Activated naive CD8-positive, alpha-beta T cell treated with anti-CD3 and anti-CD28 coated beads for 36 hours (primary cell): Measurements from ENCODE around the gene UGP2. TPM values are rescaled to one million over a fixed set of nuclear protein-coding genes. Genes with fewer than 3 reads are reported as not detected.

Experiments used
- DNase-seq: peaks from one replicate; pipeline ENCODE4 v3.0.0; 2021
- H3K27ac Mint-ChIP-seq: one replicate; pipeline ENCODE4 v1.8.0; 2022; ENCODE audit warnings: mild to moderate bottlenecking, moderate library complexity, mixed read lengths
- H3K27me3 Mint-ChIP-seq: one replicate; pipeline ENCODE4 v1.8.0; 2022; ENCODE audit warnings: mild to moderate bottlenecking, mixed read lengths
- H3K36me3 Mint-ChIP-seq: one replicate; pipeline ENCODE4 v1.8.0; 2021; ENCODE audit warnings: mild to moderate bottlenecking, mixed read lengths
- H3K4me1 Mint-ChIP-seq: one replicate; pipeline ENCODE4 v1.8.0; 2021; ENCODE audit warnings: mixed read lengths
- H3K4me3 Mint-ChIP-seq: one replicate; pipeline ENCODE4 v1.8.0; 2022; ENCODE audit warnings: mild to moderate bottlenecking, moderate library complexity, mixed read lengths
- H3K9me3 Mint-ChIP-seq: one replicate; pipeline ENCODE4 v1.8.0; 2022; ENCODE audit warnings: mixed read lengths
- total RNA-seq, 2 experiments: library from RNA; stranded (reverse); gene quantifications; one replicate each; pipeline ENCODE4 v1.2.3, GENCODE V29; 2021

Gene UGP2
- total RNA-seq, 2 experiments from 2014 or later: 70.0 to 71.5 TPM

DNA sequence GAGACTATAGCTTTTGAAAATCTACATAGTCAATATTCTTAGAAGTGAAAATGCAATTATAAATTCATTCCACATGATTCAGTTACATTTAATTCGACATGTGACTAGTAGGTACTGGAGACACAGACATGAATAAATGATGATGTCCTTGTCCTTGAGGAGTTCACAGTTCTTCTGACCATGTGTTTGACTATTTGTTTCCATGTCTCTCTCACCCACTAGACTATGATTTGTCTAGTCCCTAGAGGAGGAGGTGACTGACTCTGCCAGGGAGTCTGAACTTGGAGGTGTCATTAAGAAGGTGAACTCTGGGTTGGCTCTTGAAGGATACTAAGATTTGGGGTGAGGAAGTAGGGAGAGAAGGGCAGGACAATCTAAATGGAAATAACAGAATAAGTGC lies 20.7 kb upstream of the UGP2 start:
- no peak for DNase-seq
- H3K27me3 Mint-ChIP-seq: no peaks in the 10 kb centered on the region
- H3K9me3 Mint-ChIP-seq: no peaks in the 10 kb centered on the region
- no peaks in the 10 kb centered on the region for H3K36me3 Mint-ChIP-seq
- H3K27ac Mint-ChIP-seq: no peak overlapping the region
- peaks cover 2% of the 10 kb centered on the region for H3K4me1 Mint-ChIP-seq
- no peak overlapping the region for H3K4me3 Mint-ChIP-seq

DNA sequence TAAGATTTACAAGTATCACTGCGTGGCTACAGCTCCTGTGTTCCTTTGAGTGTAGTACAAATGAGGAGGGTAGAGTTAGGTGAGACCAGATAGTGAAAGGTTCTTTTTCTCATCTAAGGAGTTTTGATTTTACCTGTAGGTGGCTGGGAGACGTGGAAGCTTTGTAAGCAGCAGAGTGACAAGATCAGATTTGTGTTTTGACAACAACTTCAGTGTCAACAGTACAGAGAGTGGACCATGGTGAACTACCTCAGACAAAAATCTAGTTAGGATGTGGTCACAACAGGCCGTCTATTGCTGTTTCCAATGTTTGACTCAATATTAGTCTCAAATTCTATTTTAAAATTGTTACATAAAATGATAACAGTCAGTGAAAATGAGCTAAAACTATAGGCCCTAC lies 20.3 kb upstream of the UGP2 start:
- DNase-seq: no peak
- Mint-ChIP-seq H3K9me3 (no peaks in the 10 kb centered on the region), H3K4me3 (no peak overlapping the region), H3K36me3 (no peaks in the 10 kb centered on the region), H3K27me3 (no peaks in the 10 kb centered on the region), H3K27ac (no peak overlapping the region), H3K4me1 (peaks cover 2% of the 10 kb centered on the region)

- Mint-ChIP-seq H3K4me3 (no peak overlapping the region), H3K9me3 (no peaks in the 10 kb centered on the region), H3K36me3 (no peaks in the 10 kb centered on the region), H3K27ac (no peak overlapping the region), H3K27me3 (no peaks in the 10 kb centered on the region), H3K4me1 (no peaks in the 10 kb centered on the region)
- no peak for DNase-seq
Observed at GRCh38 chr2:63822478-63822877, 19.2 kb upstream of the UGP2 start.

GRCh38 chr2:63827749-63828148 lies 13.9 kb upstream of the UGP2 start:
- Mint-ChIP-seq H3K36me3 (no peaks in the 10 kb centered on the region), H3K4me3 (no peak overlapping the region), H3K4me1 (no peaks in the 10 kb centered on the region), H3K27ac (no peak overlapping the region), H3K9me3 (no peaks in the 10 kb centered on the region), H3K27me3 (peaks cover 7% of the 10 kb centered on the region)
- no peak for DNase-seq

GRCh38 chr2:63831176-63831575 lies 10.5 kb upstream of the UGP2 start:
- no peak for DNase-seq
- Mint-ChIP-seq H3K4me3 (no peak overlapping the region), H3K36me3 (no peaks in the 10 kb centered on the region), H3K27me3 (peaks cover 7% of the 10 kb centered on the region), H3K9me3 (no peaks in the 10 kb centered on the region), H3K4me1 (no peaks in the 10 kb centered on the region), H3K27ac (no peak overlapping the region)

DNA sequence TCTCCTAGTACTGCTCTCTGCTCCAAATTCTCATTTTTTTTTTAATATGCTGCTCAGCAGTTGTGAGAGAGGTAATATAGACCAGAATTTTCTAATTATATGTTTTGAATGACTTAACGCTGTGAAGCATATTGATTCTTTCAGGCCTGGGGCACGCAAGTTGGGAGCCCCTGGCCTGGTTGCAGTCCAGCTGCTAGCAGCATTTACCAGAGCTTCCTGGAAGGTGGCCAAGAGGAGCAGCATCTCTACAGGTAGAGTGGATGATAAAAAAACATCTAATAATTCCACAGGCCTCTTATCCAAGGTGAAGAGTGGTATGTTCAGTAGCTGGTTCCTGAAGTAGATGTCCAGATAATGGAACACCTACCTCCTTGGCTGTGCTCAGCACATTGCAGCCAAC lies 7.3 kb upstream of the UGP2 start:
- no peaks in the 10 kb centered on the region for H3K9me3 Mint-ChIP-seq
- no peak overlapping the region for H3K4me3 Mint-ChIP-seq
- no peak overlapping the region for H3K27ac Mint-ChIP-seq
- no peak for DNase-seq
- H3K27me3 Mint-ChIP-seq: peaks cover 7% of the 10 kb centered on the region
- H3K36me3 Mint-ChIP-seq: no peaks in the 10 kb centered on the region
- no peaks in the 10 kb centered on the region for H3K4me1 Mint-ChIP-seq

DNA sequence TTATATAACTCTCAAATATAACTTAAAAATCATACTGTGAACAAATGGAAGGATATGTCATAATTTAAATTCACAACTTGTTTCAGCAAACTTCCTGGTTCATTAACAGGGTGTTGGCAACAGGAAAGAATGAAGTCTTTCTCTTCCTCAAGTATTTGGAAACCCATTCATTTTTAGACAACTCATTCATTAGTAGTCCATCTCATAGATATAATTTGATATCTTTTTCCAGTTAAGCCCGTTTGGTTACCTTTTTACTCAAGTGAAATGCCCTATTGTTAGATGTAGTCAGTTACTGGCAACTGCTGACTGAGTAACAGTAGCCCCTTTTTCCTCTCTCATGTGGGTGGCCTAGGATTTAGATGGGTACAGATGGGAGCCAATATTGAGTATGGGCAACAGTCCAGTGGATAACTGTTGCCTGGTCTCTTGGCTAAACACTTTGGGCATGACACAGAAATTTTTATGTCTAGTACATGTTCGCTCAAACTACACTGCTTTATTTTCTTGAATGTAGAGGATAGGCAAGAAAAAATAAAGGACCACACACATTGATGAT lies 4.6 kb upstream of the UGP2 start:
- DNase-seq: no peak
- no peaks in the 10 kb centered on the region for H3K9me3 Mint-ChIP-seq
- H3K27ac Mint-ChIP-seq: no peak overlapping the region
- H3K36me3 Mint-ChIP-seq: no peaks in the 10 kb centered on the region
- H3K27me3 Mint-ChIP-seq: no peaks in the 10 kb centered on the region
- H3K4me3 Mint-ChIP-seq: no peak overlapping the region
- peaks cover 13% of the 10 kb centered on the region for H3K4me1 Mint-ChIP-seq

DNA sequence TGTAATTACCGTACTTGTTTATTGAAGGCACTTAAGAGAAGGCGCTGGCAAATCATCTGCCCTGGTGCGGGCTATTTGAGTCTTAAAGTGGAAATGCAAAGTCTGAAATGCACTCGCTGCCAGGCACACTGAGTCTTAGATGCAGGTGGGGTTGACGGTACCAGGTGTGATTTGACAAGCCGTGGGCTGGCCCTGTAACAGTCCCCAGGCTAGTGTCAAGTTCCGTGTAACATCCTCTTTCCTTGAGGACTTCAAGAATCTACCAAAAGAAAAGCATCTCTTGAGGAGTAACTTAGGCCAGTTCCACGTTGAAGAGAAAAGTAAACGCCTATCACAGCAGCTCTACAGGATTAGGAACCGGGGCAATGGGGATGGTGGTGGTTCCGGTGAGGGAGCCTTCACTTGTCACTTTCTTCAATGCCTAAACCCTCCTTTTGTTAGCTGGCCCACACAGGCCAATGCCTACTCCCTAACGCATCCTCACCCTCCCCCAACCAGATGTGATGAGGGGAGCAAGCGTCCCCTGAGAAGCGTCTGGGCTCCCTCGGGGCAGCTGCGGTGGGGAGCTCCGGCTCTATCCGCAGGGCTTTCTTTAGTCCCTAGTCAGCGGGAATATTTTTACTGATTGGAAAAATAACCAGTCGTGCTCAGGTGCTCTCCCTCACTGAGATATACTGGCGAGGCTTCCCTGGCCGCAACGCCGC lies 1.5 kb upstream of the UGP2 start:
- H3K27ac Mint-ChIP-seq: peak overlapping the region; percentile 97
- H3K4me3 Mint-ChIP-seq: peak overlapping the region; percentile 92
- H3K27me3 Mint-ChIP-seq: no peaks in the 10 kb centered on the region
- H3K9me3 Mint-ChIP-seq: no peaks in the 10 kb centered on the region
- H3K4me1 Mint-ChIP-seq: peaks cover 41% of the 10 kb centered on the region
- H3K36me3 Mint-ChIP-seq: peaks cover 14% of the 10 kb centered on the region
- no peak for DNase-seq

DNA sequence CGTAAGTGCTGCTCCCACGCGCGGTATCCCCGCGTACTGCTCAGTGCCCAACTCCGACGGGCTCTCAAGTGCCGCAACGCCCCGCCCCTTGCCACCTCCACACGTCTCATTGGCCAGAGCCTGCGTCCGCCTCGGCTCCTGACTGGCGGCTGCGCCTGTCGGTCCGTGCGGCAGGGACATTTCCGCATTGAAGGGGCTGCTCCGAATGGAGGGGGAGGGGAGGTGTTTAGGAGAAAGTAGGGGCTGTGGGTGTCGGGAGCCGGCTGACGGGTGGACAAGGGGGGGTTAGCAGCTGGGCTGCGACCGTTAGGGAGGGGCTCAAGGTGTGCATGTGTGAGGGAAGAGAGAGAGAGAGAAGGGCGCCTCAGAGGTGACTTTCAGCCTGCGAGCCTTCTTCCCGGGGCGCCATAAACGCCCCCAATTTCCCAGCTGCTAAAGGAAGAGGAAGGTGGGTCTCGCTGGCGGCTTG lies 877 bp upstream of the UGP2 start:
- peak overlapping the region; percentile 92 for H3K4me3 Mint-ChIP-seq
- peaks cover 19% of the 10 kb centered on the region for H3K36me3 Mint-ChIP-seq
- no peaks in the 10 kb centered on the region for H3K27me3 Mint-ChIP-seq
- H3K9me3 Mint-ChIP-seq: no peaks in the 10 kb centered on the region
- peaks cover 46% of the 10 kb centered on the region for H3K4me1 Mint-ChIP-seq
- H3K27ac Mint-ChIP-seq: peak overlapping the region; percentile 97
- peak; percentile 98 for DNase-seq

- Mint-ChIP-seq H3K9me3 (peaks cover 3% of the 10 kb centered on the region), H3K27me3 (no peaks in the 10 kb centered on the region), H3K36me3 (peaks cover 32% of the 10 kb centered on the region), H3K27ac (peak overlapping the region; percentile 97), H3K4me3 (peak overlapping the region; percentile 92), H3K4me1 (peaks cover 55% of the 10 kb centered on the region)
- no peak for DNase-seq
Observed at GRCh38 chr2:63842149-63843061, 709 bp downstream of the UGP2 start.

- Mint-ChIP-seq H3K4me3 (peak overlapping the region; percentile 92), H3K27me3 (no peaks in the 10 kb centered on the region), H3K4me1 (peaks cover 57% of the 10 kb centered on the region), H3K9me3 (peaks cover 10% of the 10 kb centered on the region), H3K36me3 (peaks cover 39% of the 10 kb centered on the region), H3K27ac (no peak overlapping the region)
- no peak for DNase-seq
Observed at GRCh38 chr2:63843093-63843492, 1.4 kb downstream of the UGP2 start.

DNA sequence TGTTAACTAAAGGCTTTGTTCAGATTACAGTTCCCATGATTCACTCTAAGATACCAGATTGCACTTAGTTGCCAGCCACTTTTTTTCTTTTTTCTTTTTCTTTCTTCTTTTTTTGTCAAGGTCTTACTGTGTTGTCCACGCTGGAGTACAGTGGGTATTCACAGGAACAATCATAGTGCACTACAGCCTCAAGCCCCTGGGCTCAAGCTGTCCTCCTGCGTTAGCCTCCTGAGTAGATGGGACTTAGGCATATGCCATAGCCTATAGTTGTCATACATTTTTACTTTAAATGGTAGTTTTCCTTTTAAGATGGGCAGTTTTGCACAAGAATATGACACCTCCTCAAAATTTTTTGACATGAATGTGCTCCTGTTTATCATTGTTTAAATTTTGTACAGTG lies 2.1 kb downstream of the UGP2 start:
- DNase-seq: no peak
- Mint-ChIP-seq H3K9me3 (peaks cover 10% of the 10 kb centered on the region), H3K36me3 (peaks cover 42% of the 10 kb centered on the region), H3K27me3 (no peaks in the 10 kb centered on the region), H3K4me1 (peaks cover 57% of the 10 kb centered on the region), H3K4me3 (peak overlapping the region; percentile 68), H3K27ac (no peak overlapping the region)

- H3K9me3 Mint-ChIP-seq: peaks cover 10% of the 10 kb centered on the region
- H3K27ac Mint-ChIP-seq: peak overlapping the region; percentile 46
- no peak overlapping the region for H3K4me3 Mint-ChIP-seq
- H3K4me1 Mint-ChIP-seq: peaks cover 62% of the 10 kb centered on the region
- no peak for DNase-seq
- peaks cover 46% of the 10 kb centered on the region for H3K36me3 Mint-ChIP-seq
- H3K27me3 Mint-ChIP-seq: no peaks in the 10 kb centered on the region
Observed at GRCh38 chr2:63844616-63845015, 2.9 kb downstream of the UGP2 start.

DNA sequence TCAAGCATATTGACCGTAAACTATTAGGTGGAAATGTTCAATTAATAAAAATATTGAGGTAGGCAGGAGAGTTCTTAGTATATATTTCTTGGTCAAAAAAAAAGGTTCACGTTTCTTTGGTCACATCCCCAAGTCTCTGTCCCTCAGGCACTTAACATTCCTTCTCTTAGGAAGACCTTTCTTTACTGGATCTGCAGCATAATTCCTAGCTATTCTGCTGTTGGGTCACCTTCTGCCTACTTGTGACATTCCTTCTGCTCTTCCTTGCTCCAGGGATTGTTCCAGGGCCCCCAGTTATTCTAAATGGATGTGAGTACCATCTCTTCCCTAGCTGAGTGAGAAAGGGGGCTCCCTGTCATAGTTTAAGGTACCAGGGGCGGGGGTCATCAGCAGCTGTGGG lies 4.2 kb downstream of the UGP2 start:
- Mint-ChIP-seq H3K36me3 (peaks cover 46% of the 10 kb centered on the region), H3K27me3 (no peaks in the 10 kb centered on the region), H3K27ac (peak overlapping the region; percentile 4), H3K4me1 (peaks cover 59% of the 10 kb centered on the region), H3K4me3 (no peak overlapping the region), H3K9me3 (peaks cover 10% of the 10 kb centered on the region)
- DNase-seq: no peak

DNA sequence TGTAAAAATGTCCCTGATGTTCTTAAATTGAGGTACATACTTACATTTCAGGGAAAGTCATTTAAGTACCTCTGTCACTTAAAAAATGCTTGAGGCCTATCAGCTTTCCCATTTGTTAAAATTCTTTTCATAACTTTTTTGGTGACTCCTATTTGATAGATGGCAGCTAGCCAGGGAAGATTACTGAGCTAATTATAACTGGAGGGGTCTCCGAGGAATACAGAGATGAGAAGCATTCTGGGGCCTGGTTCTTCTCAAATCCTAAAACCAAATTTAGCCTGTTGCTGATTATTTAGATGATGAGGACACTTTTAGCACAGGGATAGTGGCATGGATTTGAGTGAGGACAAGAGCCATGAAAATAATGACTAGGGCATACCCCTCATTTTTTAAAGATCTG lies 4.8 kb downstream of the UGP2 start:
- Mint-ChIP-seq H3K27ac (no peak overlapping the region), H3K27me3 (no peaks in the 10 kb centered on the region), H3K36me3 (peaks cover 49% of the 10 kb centered on the region), H3K4me1 (peaks cover 59% of the 10 kb centered on the region), H3K9me3 (peaks cover 10% of the 10 kb centered on the region), H3K4me3 (no peak overlapping the region)
- DNase-seq: no peak
